ENCODE results near the gene ABLIM2. TPM values are rescaled to one million over a fixed set of nuclear protein-coding genes. Genes with fewer than 3 reads are reported as not detected.
A peak's percentile ranks its signal among the peaks of the same experiment; 100 is the strongest.

The ABLIM2 gene
- total and polyA plus RNA-seq, 2 of the 13 experiments (the other 11 are each of a cell fraction or from before 2014, with no cell fraction given), result 0.20 to 0.37 TPM

GRCh38 chr4:8098506-8098905 is 60.1 kb downstream of the ABLIM2 start:
- no peak overlapping the region for H3K4me3 ChIP-seq (replicated peaks in 1 of 3; ENCODE audit: insufficient read depth in 1 of 3, low read depth in 2 of 3, low read length in 3 of 3)
- no peaks in the 10 kb centered on the region for H4K20me1 ChIP-seq (ENCODE audit: insufficient read depth, low read length)
- H3K9me3 ChIP-seq (ENCODE audit: low read length), result peaks cover 8% of the 10 kb centered on the region
- BruUV-seq (replicated peaks), result no TSS peak
- H2AFZ ChIP-seq (ENCODE audit: low read length), result no peak overlapping the region
- TF ChIP-seq ZNF768 (CRISPR knock-in tag; IDR thresholded peaks at IDR 0.05) (peak; percentile 96), SCMH1 (CRISPR knock-in tag; IDR thresholded peaks at IDR 0.05; ENCODE audit: borderline replicate concordance) (no peak), ZBTB20 (CRISPR knock-in tag; IDR thresholded peaks at IDR 0.05; ENCODE audit: borderline replicate concordance, low read depth) (no peak), AGO2 (optimal IDR thresholded peaks at IDR 0.05; ENCODE audit: low read depth, low read length) (no peak), CHCHD3 (CRISPR knock-in tag; IDR thresholded peaks at IDR 0.05) (no peak), MTA1 (CRISPR knock-in tag; IDR thresholded peaks at IDR 0.05; ENCODE audit: borderline replicate concordance) (no peak), PRMT3 (CRISPR knock-in tag; IDR thresholded peaks at IDR 0.05; ENCODE audit: borderline replicate concordance, low read depth) (no peak), ZNF274 (CRISPR knock-in tag; IDR thresholded peaks at IDR 0.05) (no peak)
- no peaks in the 10 kb centered on the region for H3K79me2 ChIP-seq (ENCODE audit: insufficient read depth, low read length)
- H3K9ac ChIP-seq (ENCODE audit: insufficient read depth, low read depth, low read length), result no peak overlapping the region
- no peaks in the 10 kb centered on the region; the same call in 1 of the 2 replicates for H3K4me1 ChIP-seq (ENCODE audit: insufficient read depth, low read length)
- H3K27me3 ChIP-seq (ENCODE audit: control insufficient read depth in 1 of 2, insufficient read depth in 2 of 2, low read length in 2 of 2), result peaks cover 4 to 21% of the 10 kb centered on the region in 2 experiments; a peak in 3 of 5 replicates
- DNase-seq (ENCODE audit: low spot score) (no peak), ATAC-seq (no peak), FAIRE-seq (no peak)
- intact Hi-C loops (cut with micrococcal nuclease; ENCODE audit: unreplicated experiment), result no loop called here
- ChIA-PET POLR2A (no interaction called here), CTCF (ENCODE audit: low intra/inter-chr PET ratio, low total read pairs) (no interaction called here)
- 0% methylated on average over 2 of the region's 12 CpGs for WGBS (ENCODE audit: low lambda C conversion rate)
- no peak overlapping the region for H3K4me2 ChIP-seq (ENCODE audit: low read depth, low read length)
- H3K36me3 ChIP-seq (replicated peaks in 1 of 2; ENCODE audit: control insufficient read depth in 1 of 2, insufficient read depth in 2 of 2, low read length in 2 of 2), result no peaks in the 10 kb centered on the region
- no peak overlapping the region for H3K27ac ChIP-seq (ENCODE audit: extremely low read length, insufficient read depth, low read length)
- in situ Hi-C loops (cut with HindIII; ENCODE audit: extremely low pct_ligation_motif_present, low pct_unique_long_range_greater_than_20kb), result no loop called here

GRCh38 chr4:8097721-8098345 is 60.8 kb downstream of the ABLIM2 start:
- Histone ChIP-seq H3K9ac (ENCODE audit: insufficient read depth, low read depth, low read length) (no peak overlapping the region), H3K36me3 (replicated peaks in 1 of 2; ENCODE audit: control insufficient read depth in 1 of 2, insufficient read depth in 2 of 2, low read length in 2 of 2) (no peaks in the 10 kb centered on the region), H3K4me3 (replicated peaks in 1 of 3; ENCODE audit: insufficient read depth in 1 of 3, low read depth in 2 of 3, low read length in 3 of 3) (no peak overlapping the region), H4K20me1 (ENCODE audit: insufficient read depth, low read length) (no peaks in the 10 kb centered on the region), H2AFZ (ENCODE audit: low read length) (no peak overlapping the region), H3K4me1 (ENCODE audit: insufficient read depth, low read length) (no peaks in the 10 kb centered on the region; the same call in 1 of the 2 replicates), H3K79me2 (ENCODE audit: insufficient read depth, low read length) (no peaks in the 10 kb centered on the region), H3K27ac (ENCODE audit: extremely low read length, insufficient read depth, low read length) (no peak overlapping the region), H3K4me2 (ENCODE audit: low read depth, low read length) (no peak overlapping the region), H3K27me3 (ENCODE audit: control insufficient read depth in 1 of 2, insufficient read depth in 2 of 2, low read length in 2 of 2) (peaks cover 4 to 16% of the 10 kb centered on the region in 2 experiments; a peak in 3 of 5 replicates), H3K9me3 (ENCODE audit: low read length) (peaks cover 13% of the 10 kb centered on the region)
- no peak for DNase-seq (ENCODE audit: low spot score)
- ChIA-PET POLR2A (no interaction called here), CTCF (ENCODE audit: low intra/inter-chr PET ratio, low total read pairs) (no interaction called here)
- no peak for TF ChIP-seq IKZF4 (CRISPR knock-in tag; IDR thresholded peaks at IDR 0.05; ENCODE audit: borderline replicate concordance, low read depth, not compliant biosample characterization)
- TF ChIP-seq ISL2 (CRISPR knock-in tag; IDR thresholded peaks at IDR 0.05), result no peak
- no peak for TF ChIP-seq ZNF784 (CRISPR knock-in tag; IDR thresholded peaks at IDR 0.05; ENCODE audit: borderline replicate concordance)
- TF ChIP-seq GTF3A (CRISPR knock-in tag; conservative IDR thresholded peaks at IDR 0.05), result no peak
- TF ChIP-seq SIX4 (CRISPR knock-in tag; IDR thresholded peaks at IDR 0.05), result no peak
- TF ChIP-seq ZNF839 (CRISPR knock-in tag; IDR thresholded peaks at IDR 0.05; ENCODE audit: borderline replicate concordance), result no peak
- TF ChIP-seq ZNF720 (CRISPR knock-in tag; IDR thresholded peaks at IDR 0.05), result no peak
- TF ChIP-seq RNF2 (conservative IDR thresholded peaks at IDR 0.05; ENCODE audit: low read depth), result no peak
- TF ChIP-seq FOXM1 (CRISPR knock-in tag; IDR thresholded peaks at IDR 0.05), result no peak
- intact Hi-C loops (cut with micrococcal nuclease; ENCODE audit: unreplicated experiment), result no loop called here
- FAIRE-seq, result no peak
- in situ Hi-C loops (cut with HindIII; ENCODE audit: extremely low pct_ligation_motif_present, low pct_unique_long_range_greater_than_20kb), result no loop called here
- BruUV-seq (replicated peaks), result no TSS peak
- no peak for ATAC-seq
- WGBS (ENCODE audit: low lambda C conversion rate), result 27% methylated on average over 3 of the region's 8 CpGs

Data from HepG2 (cell line).